HPDE6-E6E7 (cell line): ENCODE measurements around the gene TCN1.
"Not testable (repeated sequence)": the region's sequence is repeated elsewhere in the genome, so short reads cannot be mapped to it uniquely, and the experiment has no call there.

ENCODE experiments used
- DNase-seq: peaks from one replicate; pipeline ENCODE4 v3.0.0; 2011; ENCODE audit warnings: missing footprints; ENCODE audit errors: extremely low spot score

Gene TCN1, protein sequence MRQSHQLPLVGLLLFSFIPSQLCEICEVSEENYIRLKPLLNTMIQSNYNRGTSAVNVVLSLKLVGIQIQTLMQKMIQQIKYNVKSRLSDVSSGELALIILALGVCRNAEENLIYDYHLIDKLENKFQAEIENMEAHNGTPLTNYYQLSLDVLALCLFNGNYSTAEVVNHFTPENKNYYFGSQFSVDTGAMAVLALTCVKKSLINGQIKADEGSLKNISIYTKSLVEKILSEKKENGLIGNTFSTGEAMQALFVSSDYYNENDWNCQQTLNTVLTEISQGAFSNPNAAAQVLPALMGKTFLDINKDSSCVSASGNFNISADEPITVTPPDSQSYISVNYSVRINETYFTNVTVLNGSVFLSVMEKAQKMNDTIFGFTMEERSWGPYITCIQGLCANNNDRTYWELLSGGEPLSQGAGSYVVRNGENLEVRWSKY

DNA sequence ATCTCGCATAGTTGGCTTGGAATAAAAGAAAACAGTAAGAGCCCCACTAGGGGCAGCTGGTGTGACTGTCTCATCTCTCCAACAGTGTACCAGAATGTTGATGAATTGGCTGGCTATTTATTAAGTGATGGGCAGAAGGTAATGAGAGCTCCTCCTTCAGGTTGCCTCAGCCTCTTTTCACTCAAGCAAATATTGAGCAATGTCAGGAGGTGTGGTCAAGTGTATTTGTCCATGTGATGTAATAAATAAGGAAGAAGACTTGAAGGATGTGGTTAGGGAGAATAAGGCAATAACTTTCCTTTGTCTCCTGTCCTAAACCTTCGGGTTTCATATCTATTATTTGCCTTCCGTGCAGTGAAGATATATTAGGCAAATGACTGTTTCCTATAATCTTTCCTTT, at the start of gene TCN1:
Gene TCN1 (minus strand): TSS at position 91 of the 400 bp plus-strand sequence. CDS start 17 bp downstream, at position 74.
- no peak for DNase-seq

DNA sequence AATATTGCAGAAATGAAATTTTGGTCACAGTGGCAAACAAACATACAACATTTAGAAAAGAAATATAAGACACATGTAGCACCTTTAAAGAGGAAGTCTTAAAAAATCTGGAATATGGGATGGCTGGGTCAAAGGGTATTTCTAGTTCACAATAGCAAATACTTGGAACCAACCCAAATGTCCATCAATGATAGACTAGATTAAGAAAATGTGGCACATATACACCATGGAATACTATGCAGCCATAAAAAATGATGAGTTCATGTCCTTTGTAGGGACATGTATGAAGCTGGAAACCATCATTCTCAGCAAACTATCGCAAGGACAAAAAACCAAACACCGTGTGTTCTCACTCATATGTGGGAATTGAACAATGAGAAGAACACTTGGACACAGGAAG, 37.3 kb upstream of the TCN1 start:
- not testable (repeated sequence) for DNase-seq

DNA sequence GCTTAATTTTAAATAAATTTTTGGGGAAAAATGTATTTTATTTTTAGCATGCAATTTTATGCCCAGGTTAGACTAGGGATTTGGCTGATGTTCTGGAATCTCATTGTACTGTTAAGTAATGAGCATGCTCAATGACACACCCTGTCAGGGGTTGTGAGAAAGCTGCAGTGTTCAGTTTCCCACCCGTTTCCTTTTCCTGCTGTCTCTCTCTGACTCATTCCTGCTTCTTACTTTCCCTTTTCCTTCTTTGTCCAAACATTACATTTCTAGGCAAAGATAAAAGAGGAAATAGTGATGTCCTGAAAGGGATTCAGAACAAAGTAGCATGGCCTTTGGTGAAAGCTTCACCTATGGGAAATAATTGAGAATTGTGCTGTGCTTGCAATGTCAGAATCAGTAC, 35.0 kb upstream of the TCN1 start:
- DNase-seq, result peak; percentile 71

DNA sequence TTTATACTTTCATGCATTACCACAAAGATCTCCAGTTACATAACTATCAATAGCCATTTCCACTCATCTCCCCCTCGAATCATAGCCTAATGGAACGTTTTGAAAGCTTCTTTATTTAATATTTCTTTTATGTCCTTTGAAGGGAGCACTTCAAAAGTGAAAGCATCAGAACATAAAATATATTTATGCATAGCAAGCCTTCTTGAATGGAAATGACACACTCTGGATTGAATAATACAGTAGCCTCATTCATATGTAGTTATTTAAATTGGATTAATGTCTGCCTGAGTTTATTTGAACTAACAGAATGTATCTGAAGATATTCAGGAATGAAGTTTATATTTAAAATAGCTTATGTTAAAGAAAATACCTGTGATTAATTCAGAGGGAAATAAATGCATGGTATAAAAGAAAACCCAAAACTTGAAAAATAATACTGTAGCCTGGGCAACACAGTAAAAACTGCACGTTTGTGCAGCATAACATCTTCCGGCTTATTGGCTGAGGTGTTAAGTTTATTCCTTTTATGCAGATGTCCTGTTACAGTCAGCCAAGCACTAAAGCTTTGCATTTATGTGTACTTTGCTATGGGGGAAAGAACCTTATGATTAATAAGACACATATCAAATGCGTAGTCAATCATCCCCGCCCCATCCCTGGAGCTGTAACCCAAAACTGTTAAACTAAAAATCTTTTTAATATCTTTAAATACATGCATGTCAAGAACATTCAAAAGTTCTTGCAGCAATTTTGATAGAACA, 34.3 kb upstream of the TCN1 start:
- no peak for DNase-seq

DNA sequence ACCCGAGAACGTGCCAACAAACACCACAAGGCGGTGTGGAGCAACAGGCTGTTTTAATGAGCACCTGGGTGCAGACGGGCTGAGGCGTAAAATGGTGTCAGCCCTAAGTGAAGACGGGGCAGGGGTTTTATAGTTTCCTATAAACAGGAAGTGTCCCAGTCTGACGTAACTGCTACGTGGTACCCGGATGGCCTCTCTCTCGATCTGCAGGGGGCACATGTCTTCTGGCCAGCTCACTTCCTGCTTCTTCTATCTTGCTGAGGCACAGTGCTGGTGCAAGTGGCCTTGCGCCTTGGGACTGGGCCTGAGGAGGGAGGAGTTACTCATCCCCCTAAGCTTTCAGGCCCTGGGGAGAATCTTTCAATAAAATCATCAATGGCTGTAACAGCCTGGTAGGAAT, 33.2 kb upstream of the TCN1 start:
- DNase-seq, result no peak

DNA sequence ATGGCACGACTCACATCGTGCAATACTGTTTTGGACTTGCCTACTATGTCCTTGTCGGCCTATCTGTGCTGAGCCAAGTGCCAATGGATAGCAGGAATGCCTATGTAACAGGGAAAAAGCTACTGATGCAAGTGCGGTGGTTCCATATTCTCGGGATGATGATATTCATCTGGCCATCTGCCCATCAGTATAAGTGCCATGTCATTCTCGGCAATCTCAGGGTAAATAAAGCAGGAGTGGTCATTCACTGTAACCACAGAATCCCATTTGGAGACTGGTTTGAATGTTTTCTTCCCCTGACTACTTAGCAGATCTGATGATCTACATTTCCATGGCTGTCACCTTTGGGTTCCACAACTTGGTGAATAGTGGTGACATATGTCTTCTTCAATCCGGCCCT, 32.4 kb upstream of the TCN1 start:
- DNase-seq, result no peak

DNA sequence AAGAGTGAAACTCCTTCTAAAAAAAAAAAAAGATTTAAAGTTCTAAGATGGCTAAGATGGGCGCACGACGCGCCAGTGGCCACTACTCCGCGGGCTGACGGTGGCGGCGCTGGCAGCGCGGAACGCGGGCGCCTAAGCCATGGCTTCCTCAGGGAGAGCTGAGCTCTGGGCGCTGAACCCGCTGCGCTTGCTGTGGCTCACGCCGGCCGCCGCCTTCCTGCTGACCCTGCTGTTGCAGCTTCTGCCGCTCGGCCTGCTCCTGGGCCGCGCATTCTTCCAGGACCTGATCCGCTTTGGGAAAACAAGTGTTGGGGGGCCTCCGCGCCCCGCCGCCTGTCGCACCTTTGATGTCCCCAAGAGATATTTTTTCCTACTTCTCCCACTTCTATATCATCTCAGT, 31.8 kb upstream of the TCN1 start:
- no peak for DNase-seq

DNA sequence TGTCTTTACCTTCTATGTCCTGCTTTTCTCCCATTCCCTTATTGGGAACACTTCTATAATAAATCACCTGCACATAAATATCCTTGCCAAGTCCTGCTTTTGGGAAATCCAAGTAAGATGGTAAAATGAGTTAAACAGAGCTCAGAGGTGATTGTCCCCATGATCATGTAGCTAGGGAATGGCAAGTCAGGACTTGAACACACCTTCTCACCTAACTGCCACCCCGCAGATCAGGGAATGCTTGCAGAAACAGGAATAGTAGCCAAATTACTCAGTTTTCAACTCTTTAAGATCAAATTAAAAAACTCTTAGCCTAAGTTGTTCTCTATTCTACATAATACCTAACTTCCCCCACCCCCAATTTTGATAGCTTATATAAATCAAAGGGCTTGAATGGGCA, 28.3 kb upstream of the TCN1 start:
- peak; percentile 27 for DNase-seq

DNA sequence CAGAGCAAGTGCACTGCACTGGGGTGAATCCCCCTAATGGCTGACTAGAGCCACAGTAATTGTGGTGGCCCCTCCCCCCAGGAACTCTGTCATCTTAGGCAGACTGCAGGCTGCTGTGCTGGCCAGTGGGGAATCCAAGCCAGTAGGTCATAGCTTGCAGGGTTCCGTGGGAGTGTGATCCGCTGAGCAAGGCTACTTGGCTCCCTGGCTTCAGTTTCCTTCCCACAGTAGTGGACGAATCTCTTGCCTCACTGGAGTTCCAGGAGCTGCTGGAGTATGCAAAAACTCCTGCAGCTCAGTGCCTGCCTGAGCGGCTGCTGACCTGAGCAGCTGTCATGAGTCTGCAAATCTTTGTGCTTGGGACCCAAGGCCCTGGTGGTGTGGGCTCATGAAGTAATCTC, 25.5 kb upstream of the TCN1 start:
- no peak for DNase-seq

DNA sequence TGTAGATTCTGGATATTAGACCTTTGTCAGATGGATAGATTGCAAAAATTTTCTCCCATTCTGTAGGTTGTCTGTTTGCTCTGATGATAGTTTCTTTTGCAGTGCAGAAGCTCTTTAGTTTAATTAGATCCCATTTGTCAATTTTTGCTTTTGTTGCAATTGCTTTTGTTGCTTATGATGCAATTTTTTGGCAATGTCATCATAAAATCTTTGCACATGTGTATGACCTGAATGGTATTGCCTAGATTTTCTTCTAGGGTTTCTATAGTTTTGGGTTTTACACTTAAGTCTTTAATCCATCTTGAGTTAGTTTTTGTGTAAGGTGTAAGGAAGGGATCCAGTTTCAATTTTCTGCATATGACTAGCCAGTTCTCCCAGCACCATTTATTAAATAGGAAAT, 20.9 kb upstream of the TCN1 start:
- not testable (repeated sequence) for DNase-seq

DNA sequence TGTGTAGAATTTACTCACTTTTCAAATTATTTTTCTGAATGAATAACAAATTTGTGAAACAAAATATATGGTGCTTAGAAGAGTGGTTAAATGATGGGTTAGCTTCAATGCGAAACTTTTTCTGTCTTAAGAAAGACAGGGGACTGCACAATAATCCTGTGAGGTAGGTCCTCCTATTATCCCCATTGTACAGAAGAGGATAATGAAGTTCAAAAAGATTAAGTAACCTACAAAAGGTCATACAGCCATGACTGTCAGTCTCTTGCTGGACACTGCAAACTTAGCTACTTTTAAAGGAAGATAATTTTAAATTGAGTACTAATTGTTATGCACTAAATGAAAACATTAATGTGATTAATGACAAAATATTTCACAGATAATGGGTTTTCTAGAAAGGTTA, 17.3 kb upstream of the TCN1 start:
- no peak for DNase-seq

DNA sequence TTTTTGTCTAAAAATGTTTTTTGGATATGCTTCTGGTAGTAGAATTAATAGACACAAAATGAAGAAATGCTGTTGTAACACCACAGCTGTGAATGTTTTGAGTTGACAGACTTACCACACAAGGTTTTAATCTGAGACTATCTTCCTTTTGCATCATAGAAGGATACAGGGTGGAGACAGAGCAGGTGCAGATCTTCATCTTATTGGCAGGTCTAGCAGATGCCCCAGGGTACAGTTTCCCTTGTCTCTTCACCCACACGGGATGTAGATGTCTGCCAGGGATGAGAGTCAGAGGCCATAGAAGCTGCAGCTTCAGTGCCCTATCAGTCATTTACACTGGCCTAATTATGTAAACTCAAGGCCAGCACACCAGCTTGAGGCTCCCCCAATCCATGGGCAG, 13.3 kb upstream of the TCN1 start:
- DNase-seq, result no peak

DNA sequence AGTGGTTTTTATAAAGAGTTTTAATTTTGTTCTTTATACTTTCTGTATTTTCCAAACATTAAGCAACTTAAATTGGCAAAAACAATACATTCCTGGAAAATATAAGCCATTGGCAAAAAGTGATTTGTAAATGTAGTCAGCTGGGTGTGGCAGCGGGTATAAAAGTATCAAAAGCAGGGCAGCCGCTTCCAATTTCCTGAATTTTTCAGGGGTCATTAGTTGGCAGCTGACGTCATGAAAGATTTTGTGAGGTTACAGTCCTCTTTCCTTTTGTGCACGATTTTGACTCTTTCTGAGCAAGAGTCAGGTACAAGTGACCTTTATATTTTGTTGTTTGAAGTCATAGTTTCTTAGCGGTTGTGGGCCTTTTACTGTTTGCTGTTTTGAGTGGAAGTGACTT, 12.3 kb upstream of the TCN1 start, which contains the start of gene OOSP3:
Gene OOSP3 (plus strand): TSS at position 208 of the 400 bp plus-strand sequence. CDS start 27 bp downstream, at position 235.
- no peak for DNase-seq

DNA sequence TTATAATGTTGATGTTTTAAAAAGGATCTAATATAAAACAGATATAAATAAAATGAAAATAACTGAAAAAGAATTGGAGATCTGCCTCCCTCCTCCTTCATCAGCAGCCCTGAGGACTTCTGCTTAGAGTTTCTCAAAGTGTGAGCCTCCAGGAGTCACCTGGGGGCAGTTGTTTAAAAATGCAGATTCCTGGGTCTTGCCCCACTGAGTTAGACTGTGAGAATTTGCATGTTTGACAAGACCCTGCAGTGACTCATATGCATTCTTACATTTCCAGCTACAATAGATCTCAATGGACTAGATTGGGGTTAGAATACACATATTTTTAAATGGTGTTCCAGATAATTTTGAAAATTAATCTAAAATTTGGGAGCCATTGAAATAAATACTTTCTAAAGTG, 11.5 kb upstream of the TCN1 start:
- no peak for DNase-seq

DNA sequence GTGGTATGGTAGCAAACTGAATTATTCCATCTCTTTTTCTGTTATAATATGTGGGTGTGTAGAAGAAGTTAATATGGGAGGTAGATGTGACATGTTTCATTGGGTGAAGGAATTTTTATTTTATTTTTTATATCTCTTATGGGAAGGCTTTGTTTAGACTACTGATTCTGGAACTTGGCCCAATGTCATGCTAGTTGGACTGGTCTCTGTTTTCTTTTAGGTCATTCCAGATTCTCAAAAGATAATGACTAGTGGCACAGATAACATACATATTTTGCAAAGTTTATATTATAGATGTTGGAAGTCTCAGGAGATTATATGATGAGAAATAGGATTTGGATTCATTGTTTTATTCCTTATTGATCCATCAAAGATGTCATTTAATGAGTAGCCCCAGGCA, 11.0 kb upstream of the TCN1 start:
- DNase-seq, result no peak

DNA sequence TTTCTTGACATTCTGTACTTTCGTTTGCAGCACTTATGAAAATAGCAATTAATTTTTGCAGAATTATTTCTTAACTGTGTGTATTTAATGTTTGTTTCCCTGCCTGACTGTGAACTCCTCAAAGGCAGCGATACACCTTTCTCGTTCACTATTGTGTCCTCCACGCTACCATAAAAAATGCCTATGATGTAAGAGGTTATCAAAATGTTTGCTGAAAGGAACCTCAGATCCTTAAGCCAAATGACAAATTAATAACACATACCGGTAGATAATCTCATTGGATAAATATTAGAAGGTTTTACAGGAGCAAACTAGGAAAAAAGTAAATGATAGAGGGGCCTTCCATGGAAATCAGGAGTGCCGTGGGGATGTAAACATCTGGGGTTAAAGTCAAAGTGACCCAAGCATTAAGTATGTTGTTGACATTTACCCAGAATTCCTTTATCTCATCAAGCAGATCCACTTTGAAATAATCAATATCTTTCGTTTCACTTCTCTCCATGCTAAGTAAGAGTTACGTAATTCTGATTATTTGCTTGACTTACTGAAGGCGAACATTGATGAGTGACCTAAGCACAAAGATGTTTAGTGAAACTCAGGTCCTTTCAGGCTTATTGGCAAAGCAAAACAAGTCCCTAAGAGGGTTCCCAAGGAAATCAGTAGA, 9.7 kb upstream of the TCN1 start:
- DNase-seq, result no peak

DNA sequence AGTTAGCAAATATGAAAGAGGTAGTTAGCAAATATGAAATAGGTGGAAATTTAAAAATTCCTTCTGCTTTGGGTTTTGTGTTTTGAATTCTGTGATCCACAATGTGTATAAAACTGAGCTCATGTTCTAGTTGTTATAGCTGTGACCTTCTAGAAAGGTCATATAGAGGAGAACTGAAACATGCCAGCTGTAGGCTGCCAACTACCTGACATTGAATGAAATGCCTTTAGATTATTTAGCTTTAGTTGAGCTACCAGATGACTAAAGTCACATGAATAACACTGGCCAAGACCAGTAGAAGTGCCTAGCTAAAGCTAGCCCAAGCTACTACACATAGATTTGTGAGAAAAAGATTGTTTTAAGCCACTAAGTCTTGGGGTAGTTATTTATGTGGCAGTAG, 5.8 kb upstream of the TCN1 start:
- no peak for DNase-seq

DNA sequence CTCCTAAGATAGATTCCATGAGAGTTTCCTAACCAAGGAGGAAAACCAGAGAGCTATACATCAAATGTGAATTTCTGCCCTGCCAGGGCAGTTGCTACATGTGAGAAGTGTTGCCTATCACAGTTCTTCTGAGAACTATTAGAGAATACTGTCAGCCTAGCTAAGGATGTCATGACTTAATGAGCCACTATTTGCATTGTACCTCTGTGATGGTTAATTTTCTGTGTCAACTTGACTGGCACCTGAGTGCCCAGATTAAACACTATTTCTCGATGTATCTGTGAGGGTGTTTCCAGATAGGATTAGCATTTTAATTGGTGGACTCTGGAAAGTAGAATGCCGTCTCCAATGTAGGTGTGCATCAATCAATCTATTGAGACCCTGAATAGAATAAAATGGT, 1.7 kb upstream of the TCN1 start:
- no peak for DNase-seq

DNA sequence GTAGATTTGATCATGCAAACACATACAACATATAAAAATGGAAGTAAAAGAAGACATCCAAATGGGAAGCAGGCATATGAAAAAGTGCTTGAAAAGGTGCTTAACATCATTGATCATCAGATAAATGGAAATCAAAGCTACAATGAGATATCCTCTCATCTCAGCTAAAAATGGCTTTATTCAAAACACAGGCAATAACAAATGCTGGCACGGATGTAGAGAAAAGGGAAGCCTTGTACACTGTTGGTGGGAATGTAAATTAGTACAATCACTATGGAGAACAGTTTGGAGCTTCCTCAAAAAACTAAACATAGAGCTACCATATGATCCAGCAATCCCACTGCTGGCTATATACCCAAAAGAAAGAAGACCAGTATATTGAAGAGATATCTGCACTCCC, 549 bp upstream of the TCN1 start:
- no peak for DNase-seq

DNA sequence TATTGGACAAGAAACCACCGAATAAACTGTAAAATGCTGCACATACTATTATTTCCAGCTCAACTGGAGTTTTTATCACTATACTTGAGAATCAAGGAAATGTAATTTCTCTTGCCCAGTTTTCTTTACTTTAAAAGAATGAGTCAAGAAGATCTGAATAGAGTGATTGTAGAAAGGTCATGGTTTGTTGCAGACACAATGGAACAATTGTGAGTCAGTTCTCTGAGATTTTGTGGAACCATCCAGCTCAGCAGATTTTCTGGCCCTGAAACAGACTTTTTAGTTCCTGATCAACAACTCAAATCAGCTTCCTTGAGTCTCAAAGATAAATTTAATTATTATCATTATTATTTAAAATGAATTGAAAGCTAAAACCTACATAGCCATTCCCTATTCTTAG, 1.3 kb downstream of the TCN1 start:
- peak; percentile 41 for DNase-seq

DNA sequence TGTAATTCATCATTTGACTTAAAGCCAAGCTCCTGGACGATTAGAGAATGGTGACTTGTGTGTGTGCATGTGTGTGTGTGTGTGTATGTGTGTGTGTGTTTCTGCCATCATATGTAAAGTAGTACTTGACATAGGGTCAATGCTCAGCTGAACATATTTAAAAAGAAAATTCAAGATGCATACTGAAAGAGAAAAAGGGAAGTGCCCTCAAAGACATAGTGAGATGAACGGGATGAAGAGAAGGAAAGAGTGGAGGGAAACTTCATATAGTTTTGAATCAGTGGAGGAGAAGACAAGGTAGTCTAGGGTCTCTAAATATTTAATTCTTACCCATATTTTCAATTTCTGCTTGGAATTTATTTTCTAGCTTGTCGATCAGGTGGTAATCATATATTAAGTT, 4.0 kb downstream of the TCN1 start:
- no peak for DNase-seq

DNA sequence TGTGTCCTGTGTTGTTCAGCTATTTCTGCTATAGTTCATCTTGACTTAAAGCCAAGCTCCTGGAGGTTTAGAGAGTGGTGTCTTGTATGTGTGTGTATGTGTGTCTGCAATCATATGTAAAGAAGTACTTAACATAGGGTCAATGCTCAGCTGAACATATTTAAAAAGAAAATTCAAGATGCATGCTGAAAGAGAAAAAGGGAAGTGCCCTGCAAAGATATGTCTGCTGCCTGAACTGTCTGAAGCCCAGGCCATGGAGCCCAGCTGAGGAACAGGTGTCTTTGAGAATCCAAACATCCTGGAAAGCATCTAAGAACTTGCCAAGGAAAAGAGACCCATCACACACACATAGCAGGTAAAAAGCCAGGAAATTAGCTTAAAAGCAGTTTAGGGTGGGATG, 6.6 kb downstream of the TCN1 start:
- no peak for DNase-seq
